Measurements from ENCODE around the gene ZNF528.
A peak's percentile ranks its signal among the peaks of the same experiment; 100 is the strongest.

ZNF528 gene

GRCh38 chr19:52397310-52398080, at the start of gene ZNF528:
Gene ZNF528 (plus strand): TSS chr19:52397849. CDS start chr19:52402014, 4,165 bp downstream.
- peak; percentile 60 for DNase-seq

- no peak for DNase-seq
Observed at GRCh38 chr19:52351512-52351911, 46.1 kb upstream of the ZNF528 start.

GRCh38 chr19:52366414-52366824, 31.2 kb upstream of the ZNF528 start:
- DNase-seq, result no peak

- peak; percentile 88 for DNase-seq
Observed at GRCh38 chr19:52369559-52370340, 27.9 kb upstream of the ZNF528 start, which contains the start of gene ZNF880. Gene ZNF880 (plus strand): TSS chr19:52369923. CDS start chr19:52369966, 43 bp downstream.

GRCh38 chr19:52370341-52370710, 27.3 kb upstream of the ZNF528 start:
- DNase-seq, result no peak

GRCh38 chr19:52391135-52391534, 6.5 kb upstream of the ZNF528 start:
- no peak for DNase-seq

GRCh38 chr19:52398081-52398441, 412 bp downstream of the ZNF528 start:
- no peak for DNase-seq

GRCh38 chr19:52410276-52410675, 12.6 kb downstream of the ZNF528 start:
- DNase-seq, result no peak

- DNase-seq, result no peak
Observed at GRCh38 chr19:52415711-52416110, 18.1 kb downstream of the ZNF528 start.

- no peak for DNase-seq
Observed at GRCh38 chr19:52428937-52429336, 31.3 kb downstream of the ZNF528 start, which contains the start of gene ZNF534. Gene ZNF534 (plus strand): TSS chr19:52429148. CDS start chr19:52431475, 2,327 bp downstream.

GRCh38 chr19:52442179-52442578, 44.5 kb downstream of the ZNF528 start:
- no peak for DNase-seq

- DNase-seq, result no peak
Observed at GRCh38 chr19:52444506-52444905, 46.9 kb downstream of the ZNF528 start.

GRCh38 chr19:52451241-52451640, 53.6 kb downstream of the ZNF528 start:
- no peak for DNase-seq

GRCh38 chr19:52453324-52454094, 55.9 kb downstream of the ZNF528 start, which contains the start of gene ZNF578:
Gene ZNF578 (plus strand): TSS chr19:52453553. CDS start chr19:52501846, 48,293 bp downstream.
- peak; percentile 71 for DNase-seq

- DNase-seq, result no peak
Observed at GRCh38 chr19:52464798-52465470, 67.3 kb downstream of the ZNF528 start.
